ENCODE results near the gene CTNND2.

CTNND2 gene

DNA sequence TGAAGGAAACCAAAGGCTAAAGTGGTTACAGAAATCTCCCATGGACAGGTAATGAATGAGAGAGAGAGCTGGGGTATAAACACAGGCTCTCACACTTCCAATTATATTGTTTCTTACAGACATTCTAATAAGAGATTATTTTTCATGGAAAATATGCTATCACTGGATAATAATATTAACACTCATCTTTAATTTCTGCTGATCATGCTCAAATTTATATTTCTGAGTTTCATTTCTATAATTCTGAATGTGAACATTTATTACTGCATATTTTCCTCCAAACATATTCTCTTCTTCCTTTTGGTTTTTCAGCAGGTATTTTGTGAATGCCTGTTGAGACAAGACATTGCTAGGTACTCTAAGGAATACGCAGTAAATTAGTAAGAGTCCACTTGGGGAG lies 733.0 kb downstream of the CTNND2 start:
- Histone ChIP-seq H3K9ac (ENCODE audit: low read depth in 1 of 2, low read length in 2 of 2) (no peak overlapping the region), H3K27me3 (ENCODE audit: control insufficient read depth in 1 of 2, insufficient read depth in 2 of 2, low read length in 2 of 2) (no peaks in the 10 kb centered on the region), H3K4me3 (ENCODE audit: low read depth in 1 of 2, low read length in 2 of 2) (no peak overlapping the region), H3K36me3 (ENCODE audit: control insufficient read depth in 1 of 2, insufficient read depth in 2 of 2, low read length in 2 of 2) (no peaks in the 10 kb centered on the region), H3K27ac (ENCODE audit: low read depth, low read length) (no peak overlapping the region), H3K4me1 (ENCODE audit: control insufficient read depth in 1 of 2, insufficient read depth in 2 of 2, low read length in 2 of 2) (no peaks in the 10 kb centered on the region), H3K9me3 (ENCODE audit: control insufficient read depth in 1 of 2, low read length in 2 of 2) (no peaks in the 10 kb centered on the region)

DNA sequence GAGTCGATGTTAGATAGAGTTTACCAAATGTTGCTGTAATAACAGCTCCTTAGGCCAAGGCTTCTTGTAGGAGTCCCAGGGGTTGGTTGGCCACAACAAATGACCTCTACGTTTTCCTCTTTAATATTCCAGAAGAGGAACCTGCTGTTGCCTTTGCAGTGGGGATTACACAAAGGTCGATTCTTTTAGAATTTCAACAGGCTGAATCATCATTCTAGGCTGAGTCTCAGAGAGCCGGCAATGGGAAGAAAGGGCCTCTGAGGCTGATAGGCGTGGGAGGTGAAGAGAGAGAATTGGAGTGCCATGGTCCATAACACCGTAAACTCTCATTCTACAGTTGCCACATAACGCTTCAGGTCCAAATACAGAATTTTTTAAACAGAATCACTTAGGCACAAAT lies 737.3 kb downstream of the CTNND2 start:
- no peak overlapping the region for H3K4me3 ChIP-seq (ENCODE audit: low read depth in 1 of 2, low read length in 2 of 2)
- H3K9ac ChIP-seq (ENCODE audit: low read depth in 1 of 2, low read length in 2 of 2): no peak overlapping the region
- H3K4me1 ChIP-seq (ENCODE audit: control insufficient read depth in 1 of 2, insufficient read depth in 2 of 2, low read length in 2 of 2): no peaks in the 10 kb centered on the region
- no peaks in the 10 kb centered on the region for H3K36me3 ChIP-seq (ENCODE audit: control insufficient read depth in 1 of 2, insufficient read depth in 2 of 2, low read length in 2 of 2)
- H3K9me3 ChIP-seq (ENCODE audit: control insufficient read depth in 1 of 2, low read length in 2 of 2): no peaks in the 10 kb centered on the region
- H3K27ac ChIP-seq (ENCODE audit: low read depth, low read length): no peak overlapping the region
- no peaks in the 10 kb centered on the region for H3K27me3 ChIP-seq (ENCODE audit: control insufficient read depth in 1 of 2, insufficient read depth in 2 of 2, low read length in 2 of 2)

DNA sequence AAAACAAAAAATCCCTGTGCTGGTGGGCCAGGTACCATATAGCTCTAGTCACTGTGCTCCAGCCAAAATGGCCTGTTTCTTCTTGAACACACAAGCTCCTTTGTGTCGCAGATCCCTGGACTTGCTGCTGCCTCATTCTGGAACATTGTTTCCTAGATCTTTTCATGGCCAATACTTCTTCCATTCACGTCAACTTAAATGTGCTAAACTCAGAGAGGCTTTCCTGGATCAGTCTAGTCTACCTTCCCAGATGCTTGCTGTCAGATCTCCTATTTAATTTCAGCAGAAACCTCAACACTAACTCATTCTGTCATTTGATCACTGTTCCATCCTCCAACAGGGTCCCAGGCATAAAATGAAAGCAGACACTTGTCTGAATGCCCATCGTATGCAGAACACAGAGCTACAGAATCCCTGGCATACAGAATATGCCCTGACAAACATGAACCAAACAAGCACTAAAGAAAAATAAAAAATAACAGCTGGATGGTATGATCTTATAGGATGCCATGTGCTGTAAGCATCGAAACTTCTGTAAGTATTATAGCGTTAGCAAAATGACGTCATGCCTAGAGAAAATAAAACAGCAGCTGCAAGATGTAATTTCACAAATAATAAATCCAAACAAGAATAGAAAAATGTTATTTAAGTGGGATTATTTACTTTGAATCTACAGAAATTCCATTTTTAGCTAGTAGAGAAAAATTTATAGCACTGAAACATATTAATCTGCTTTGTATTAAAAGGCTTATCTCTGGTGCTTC lies 739.5 kb downstream of the CTNND2 start:
- Histone ChIP-seq H3K36me3 (ENCODE audit: control insufficient read depth in 1 of 2, insufficient read depth in 2 of 2, low read length in 2 of 2) (no peaks in the 10 kb centered on the region), H3K9me3 (ENCODE audit: control insufficient read depth in 1 of 2, low read length in 2 of 2) (no peaks in the 10 kb centered on the region), H3K9ac (ENCODE audit: low read depth in 1 of 2, low read length in 2 of 2) (no peak overlapping the region), H3K4me1 (ENCODE audit: control insufficient read depth in 1 of 2, insufficient read depth in 2 of 2, low read length in 2 of 2) (no peaks in the 10 kb centered on the region), H3K27ac (ENCODE audit: low read depth, low read length) (no peak overlapping the region), H3K27me3 (ENCODE audit: control insufficient read depth in 1 of 2, insufficient read depth in 2 of 2, low read length in 2 of 2) (no peaks in the 10 kb centered on the region), H3K4me3 (ENCODE audit: low read depth in 1 of 2, low read length in 2 of 2) (no peak overlapping the region)

DNA sequence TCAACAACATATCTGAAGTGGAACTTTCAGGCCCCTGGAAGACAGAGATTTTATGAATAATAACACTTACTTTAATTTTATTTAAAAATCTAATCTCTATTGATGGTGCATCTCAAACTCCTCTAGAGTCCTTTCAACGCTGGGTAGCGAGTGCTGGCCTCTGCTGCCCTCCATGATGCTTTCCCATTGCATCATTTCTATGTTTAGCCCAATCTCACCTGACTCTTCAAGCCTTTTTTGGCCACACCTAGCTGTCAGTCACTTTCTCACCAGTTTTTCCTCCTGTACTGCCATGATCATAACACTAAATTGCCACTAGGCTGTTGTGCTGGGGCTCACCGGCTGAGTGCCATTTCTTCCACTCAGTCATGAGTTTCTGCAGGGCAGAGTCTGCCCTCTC lies 747.1 kb downstream of the CTNND2 start:
- Histone ChIP-seq H3K4me3 (ENCODE audit: low read depth in 1 of 2, low read length in 2 of 2) (no peak overlapping the region), H3K9me3 (ENCODE audit: control insufficient read depth in 1 of 2, low read length in 2 of 2) (no peaks in the 10 kb centered on the region), H3K4me1 (ENCODE audit: control insufficient read depth in 1 of 2, insufficient read depth in 2 of 2, low read length in 2 of 2) (no peaks in the 10 kb centered on the region), H3K9ac (ENCODE audit: low read depth in 1 of 2, low read length in 2 of 2) (no peak overlapping the region), H3K27ac (ENCODE audit: low read depth, low read length) (no peak overlapping the region), H3K27me3 (ENCODE audit: control insufficient read depth in 1 of 2, insufficient read depth in 2 of 2, low read length in 2 of 2) (no peaks in the 10 kb centered on the region), H3K36me3 (ENCODE audit: control insufficient read depth in 1 of 2, insufficient read depth in 2 of 2, low read length in 2 of 2) (no peaks in the 10 kb centered on the region)

DNA sequence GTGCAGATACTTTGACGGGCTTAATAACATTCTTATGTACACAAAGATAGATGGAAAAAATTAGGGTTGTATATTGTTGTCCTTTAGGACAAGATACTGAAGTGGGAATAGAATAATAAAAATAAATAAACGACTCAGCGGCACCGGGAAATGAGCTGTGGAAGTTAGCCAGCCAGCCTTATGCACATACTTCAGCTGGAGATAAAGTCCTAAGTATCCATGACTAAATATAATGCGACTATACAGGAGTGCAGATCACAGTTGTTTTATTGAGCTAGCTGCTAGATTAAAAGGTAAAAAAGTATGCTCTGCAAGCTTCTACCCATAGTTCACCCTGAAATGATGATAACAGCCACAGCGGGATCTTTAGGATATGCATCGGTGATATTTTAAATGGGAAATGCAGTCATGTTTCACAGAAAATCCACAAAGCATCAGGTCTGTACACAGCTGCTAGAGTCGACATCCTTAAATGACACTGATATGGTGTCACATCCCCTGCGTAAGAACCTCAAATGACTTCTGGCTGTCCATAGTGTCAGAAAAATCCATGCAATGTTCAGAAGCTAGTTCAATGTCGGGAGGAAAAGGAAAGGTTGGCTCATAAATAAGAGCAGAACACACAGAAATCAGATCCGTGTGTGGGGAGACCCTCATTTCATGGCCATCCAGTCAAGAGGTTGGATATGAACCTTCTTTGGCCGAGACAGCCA lies 750.4 kb downstream of the CTNND2 start:
- Histone ChIP-seq H3K4me1 (ENCODE audit: control insufficient read depth in 1 of 2, insufficient read depth in 2 of 2, low read length in 2 of 2) (no peaks in the 10 kb centered on the region), H3K9ac (ENCODE audit: low read depth in 1 of 2, low read length in 2 of 2) (no peak overlapping the region), H3K27ac (ENCODE audit: low read depth, low read length) (no peak overlapping the region), H3K36me3 (ENCODE audit: control insufficient read depth in 1 of 2, insufficient read depth in 2 of 2, low read length in 2 of 2) (no peaks in the 10 kb centered on the region), H3K27me3 (ENCODE audit: control insufficient read depth in 1 of 2, insufficient read depth in 2 of 2, low read length in 2 of 2) (no peaks in the 10 kb centered on the region), H3K9me3 (ENCODE audit: control insufficient read depth in 1 of 2, low read length in 2 of 2) (no peaks in the 10 kb centered on the region), H3K4me3 (ENCODE audit: low read depth in 1 of 2, low read length in 2 of 2) (no peak overlapping the region)

- Histone ChIP-seq H3K36me3 (ENCODE audit: control insufficient read depth in 1 of 2, insufficient read depth in 2 of 2, low read length in 2 of 2) (no peaks in the 10 kb centered on the region), H3K9me3 (ENCODE audit: control insufficient read depth in 1 of 2, low read length in 2 of 2) (no peaks in the 10 kb centered on the region), H3K27me3 (ENCODE audit: control insufficient read depth in 1 of 2, insufficient read depth in 2 of 2, low read length in 2 of 2) (no peaks in the 10 kb centered on the region), H3K4me3 (ENCODE audit: low read depth in 1 of 2, low read length in 2 of 2) (no peak overlapping the region), H3K9ac (ENCODE audit: low read depth in 1 of 2, low read length in 2 of 2) (no peak overlapping the region), H3K27ac (ENCODE audit: low read depth, low read length) (no peak overlapping the region), H3K4me1 (ENCODE audit: control insufficient read depth in 1 of 2, insufficient read depth in 2 of 2, low read length in 2 of 2) (no peaks in the 10 kb centered on the region)
Observed at GRCh38 chr5:11152368-11152767, 751.9 kb downstream of the CTNND2 start.

- H3K27me3 ChIP-seq (ENCODE audit: control insufficient read depth in 1 of 2, insufficient read depth in 2 of 2, low read length in 2 of 2): no peaks in the 10 kb centered on the region
Observed at GRCh38 chr5:11150976-11151375, 753.3 kb downstream of the CTNND2 start.

DNA sequence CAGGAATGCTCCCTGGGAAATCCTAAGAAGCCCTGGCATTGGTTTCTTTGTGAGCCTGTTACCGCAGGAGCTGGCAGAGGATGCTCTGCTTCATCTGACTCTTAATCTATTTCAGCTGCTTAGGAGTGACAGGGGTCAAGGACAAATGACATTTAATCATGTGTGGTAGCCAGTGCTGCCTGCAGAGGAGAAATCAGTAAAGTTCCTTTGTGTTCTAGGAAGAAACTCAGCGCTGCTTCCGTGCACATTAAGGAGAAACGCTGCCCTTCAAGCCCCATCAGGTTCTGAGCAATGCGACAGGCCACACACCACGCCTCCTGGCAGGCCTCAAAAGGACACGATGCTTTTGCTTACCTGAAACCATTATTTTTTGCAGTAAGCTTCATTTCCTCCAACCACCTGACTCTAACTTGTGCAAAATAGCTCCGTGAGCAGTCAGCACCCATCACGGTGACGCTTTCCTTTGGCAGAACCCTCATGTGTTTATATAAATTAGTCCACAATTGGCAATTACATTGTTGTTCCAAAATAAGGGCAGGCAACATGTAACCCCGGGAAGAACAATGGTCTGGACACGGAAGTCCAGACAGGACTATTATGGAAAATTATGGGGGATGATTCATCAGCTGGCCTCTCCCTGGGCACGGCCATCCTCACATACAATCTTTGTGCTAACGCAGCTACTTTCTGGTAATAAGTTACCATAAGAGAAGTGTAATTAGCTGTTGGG lies 755.3 kb downstream of the CTNND2 start:
- H3K27ac ChIP-seq (ENCODE audit: low read depth, low read length): no peak overlapping the region
- no peaks in the 10 kb centered on the region for H3K36me3 ChIP-seq (ENCODE audit: control insufficient read depth in 1 of 2, insufficient read depth in 2 of 2, low read length in 2 of 2)
- no peaks in the 10 kb centered on the region for H3K27me3 ChIP-seq (ENCODE audit: control insufficient read depth in 1 of 2, insufficient read depth in 2 of 2, low read length in 2 of 2)
- H3K9ac ChIP-seq (ENCODE audit: low read depth in 1 of 2, low read length in 2 of 2): no peak overlapping the region
- no peaks in the 10 kb centered on the region for H3K9me3 ChIP-seq (ENCODE audit: control insufficient read depth in 1 of 2, low read length in 2 of 2)
- H3K4me1 ChIP-seq (ENCODE audit: control insufficient read depth in 1 of 2, insufficient read depth in 2 of 2, low read length in 2 of 2): no peaks in the 10 kb centered on the region
- no peak overlapping the region for H3K4me3 ChIP-seq (ENCODE audit: low read depth in 1 of 2, low read length in 2 of 2)

More at GRCh38 chr5:11150976-11151375, 753.3 kb downstream of the CTNND2 start:
- Histone ChIP-seq H3K4me3 (ENCODE audit: low read depth in 1 of 2, low read length in 2 of 2) (no peak overlapping the region), H3K27ac (ENCODE audit: low read depth, low read length) (no peak overlapping the region), H3K9me3 (ENCODE audit: control insufficient read depth in 1 of 2, low read length in 2 of 2) (no peaks in the 10 kb centered on the region), H3K9ac (ENCODE audit: low read depth in 1 of 2, low read length in 2 of 2) (no peak overlapping the region), H3K36me3 (ENCODE audit: control insufficient read depth in 1 of 2, insufficient read depth in 2 of 2, low read length in 2 of 2) (no peaks in the 10 kb centered on the region), H3K4me1 (ENCODE audit: control insufficient read depth in 1 of 2, insufficient read depth in 2 of 2, low read length in 2 of 2) (no peaks in the 10 kb centered on the region)

- Histone ChIP-seq H3K4me1 (ENCODE audit: control insufficient read depth in 1 of 2, insufficient read depth in 2 of 2, low read length in 2 of 2) (no peaks in the 10 kb centered on the region), H3K27me3 (ENCODE audit: control insufficient read depth in 1 of 2, insufficient read depth in 2 of 2, low read length in 2 of 2) (no peaks in the 10 kb centered on the region), H3K9me3 (ENCODE audit: control insufficient read depth in 1 of 2, low read length in 2 of 2) (no peaks in the 10 kb centered on the region), H3K4me3 (ENCODE audit: low read depth in 1 of 2, low read length in 2 of 2) (no peak overlapping the region), H3K27ac (ENCODE audit: low read depth, low read length) (no peak overlapping the region), H3K36me3 (ENCODE audit: control insufficient read depth in 1 of 2, insufficient read depth in 2 of 2, low read length in 2 of 2) (no peaks in the 10 kb centered on the region), H3K9ac (ENCODE audit: low read depth in 1 of 2, low read length in 2 of 2) (no peak overlapping the region)
Observed at GRCh38 chr5:11146171-11146570, 758.1 kb downstream of the CTNND2 start.

Data from duodenal mucosa (tissue), 2 donors.